ENCODE results near the gene SMIM32.

Gene SMIM32

GRCh38 chr5:136185974-136186665 is 6.8 kb downstream of the SMIM32 start:
- Histone ChIP-seq H3K4me3 (ENCODE audit: low read length) (no peak overlapping the region), H3K79me2 (ENCODE audit: control insufficient read depth, low read length) (no peaks in the 10 kb centered on the region), H4K20me1 (ENCODE audit: control insufficient read depth, insufficient read depth, low read depth, low read length) (no peaks in the 10 kb centered on the region), H3K4me2 (ENCODE audit: low read length) (no peak overlapping the region), H3K9me3 (ENCODE audit: control insufficient read depth, insufficient read depth, low read length) (no peaks in the 10 kb centered on the region), H3K36me3 (ENCODE audit: control insufficient read depth, low read length) (peaks cover 38% of the 10 kb centered on the region), H3K27ac (ENCODE audit: low read depth, low read length) (no peak overlapping the region), H3K4me1 (ENCODE audit: control insufficient read depth, low read length) (no peaks in the 10 kb centered on the region), H3K9me2 (replicated peaks; ENCODE audit: control insufficient read depth, low read length) (no peaks in the 10 kb centered on the region), H3K27me3 (ENCODE audit: control insufficient read depth, low read length) (no peaks in the 10 kb centered on the region), H3F3A (ENCODE audit: control insufficient read depth, insufficient read depth) (peaks cover 4% of the 10 kb centered on the region; the same call in 1 of the 2 replicates)
- no peak for TF ChIP-seq CTCF (IDR thresholded peaks at IDR 0.05; ENCODE audit: low read depth, low read length, poor library complexity, severe bottlenecking)
- no peak for TF ChIP-seq EZH2phosphoT487 (IDR thresholded peaks at IDR 0.05; ENCODE audit: borderline replicate concordance, low read length)

- Histone ChIP-seq H4K20me1 (ENCODE audit: control insufficient read depth, insufficient read depth, low read depth, low read length) (no peaks in the 10 kb centered on the region), H3K27ac (ENCODE audit: low read depth, low read length) (no peak overlapping the region), H3K4me1 (ENCODE audit: control insufficient read depth, low read length) (no peaks in the 10 kb centered on the region), H3K36me3 (ENCODE audit: control insufficient read depth, low read length) (peaks cover 53% of the 10 kb centered on the region), H3K79me2 (ENCODE audit: control insufficient read depth, low read length) (no peaks in the 10 kb centered on the region), H3K4me3 (ENCODE audit: low read length) (no peak overlapping the region), H3K9me2 (replicated peaks; ENCODE audit: control insufficient read depth, low read length) (no peaks in the 10 kb centered on the region), H3K9me3 (ENCODE audit: control insufficient read depth, insufficient read depth, low read length) (no peaks in the 10 kb centered on the region), H3K27me3 (ENCODE audit: control insufficient read depth, low read length) (no peaks in the 10 kb centered on the region), H3K4me2 (ENCODE audit: low read length) (no peak overlapping the region), H3F3A (ENCODE audit: control insufficient read depth, insufficient read depth) (no peaks in the 10 kb centered on the region; the same call in 1 of the 2 replicates)
- TF ChIP-seq EZH2phosphoT487 (IDR thresholded peaks at IDR 0.05; ENCODE audit: borderline replicate concordance, low read length), result no peak
- TF ChIP-seq CTCF (IDR thresholded peaks at IDR 0.05; ENCODE audit: low read depth, low read length, poor library complexity, severe bottlenecking), result no peak
These were observed 10.3 kb downstream of the SMIM32 start for GRCh38 chr5:136182618-136183017.

GRCh38 chr5:136174021-136174659 is 18.8 kb downstream of the SMIM32 start:
- no peaks in the 10 kb centered on the region for H4K20me1 ChIP-seq (ENCODE audit: control insufficient read depth, insufficient read depth, low read depth, low read length)
- peak overlapping the region; percentile 58 for H3K4me2 ChIP-seq (ENCODE audit: low read length)
- peaks cover 13% of the 10 kb centered on the region for H3F3A ChIP-seq (ENCODE audit: control insufficient read depth, insufficient read depth)
- H3K79me2 ChIP-seq (ENCODE audit: control insufficient read depth, low read length), result peaks cover 58% of the 10 kb centered on the region
- peak overlapping the region; percentile 23; the same call in 1 of the 2 replicates for H3K4me3 ChIP-seq (ENCODE audit: low read length)
- peak overlapping the region; percentile 52 for H3K27ac ChIP-seq (ENCODE audit: low read depth, low read length)
- H3K9me2 ChIP-seq (replicated peaks; ENCODE audit: control insufficient read depth, low read length), result no peaks in the 10 kb centered on the region
- peak; percentile 86 for TF ChIP-seq CTCF (IDR thresholded peaks at IDR 0.05; ENCODE audit: low read depth, low read length, poor library complexity, severe bottlenecking)
- TF ChIP-seq EZH2phosphoT487 (IDR thresholded peaks at IDR 0.05; ENCODE audit: borderline replicate concordance, low read length), result no peak
- H3K27me3 ChIP-seq (ENCODE audit: control insufficient read depth, low read length), result no peaks in the 10 kb centered on the region
- H3K4me1 ChIP-seq (ENCODE audit: control insufficient read depth, low read length), result peaks cover 53% of the 10 kb centered on the region
- peaks cover 89% of the 10 kb centered on the region for H3K36me3 ChIP-seq (ENCODE audit: control insufficient read depth, low read length)
- no peaks in the 10 kb centered on the region for H3K9me3 ChIP-seq (ENCODE audit: control insufficient read depth, insufficient read depth, low read length)

All from DOHH2 (cell line).